ENCODE measurements around the gene ITIH5.

The ITIH5 gene

GRCh38 chr10:7561216-7561893, 105.4 kb downstream of the ITIH5 start:
- peak; percentile 7 for DNase-seq (ENCODE audit: low read depth)
- H3K4me3 ChIP-seq (ENCODE audit: low read depth, low read length): no peak overlapping the region
- TF ChIP-seq CTCF (conservative IDR thresholded peaks at IDR 0.05; ENCODE audit: low read depth, low read length): no peak

- no peak for TF ChIP-seq CTCF (conservative IDR thresholded peaks at IDR 0.05; ENCODE audit: low read depth, low read length)
- no peak for DNase-seq (ENCODE audit: low read depth)
- H3K4me3 ChIP-seq (ENCODE audit: low read depth, low read length): no peak overlapping the region
Measured at GRCh38 chr10:7560519-7560918, 106.2 kb downstream of the ITIH5 start.

GRCh38 chr10:7559386-7559785, 107.4 kb downstream of the ITIH5 start:
- no peak for DNase-seq (ENCODE audit: low read depth)
- no peak for TF ChIP-seq CTCF (conservative IDR thresholded peaks at IDR 0.05; ENCODE audit: low read depth, low read length)
- no peak overlapping the region for H3K4me3 ChIP-seq (ENCODE audit: low read depth, low read length)

GRCh38 chr10:7558036-7558435, 108.7 kb downstream of the ITIH5 start:
- DNase-seq (ENCODE audit: low read depth): no peak
- TF ChIP-seq CTCF (conservative IDR thresholded peaks at IDR 0.05; ENCODE audit: low read depth, low read length): no peak
- no peak overlapping the region for H3K4me3 ChIP-seq (ENCODE audit: low read depth, low read length)

GRCh38 chr10:7553531-7553930, 113.2 kb downstream of the ITIH5 start:
- TF ChIP-seq CTCF (conservative IDR thresholded peaks at IDR 0.05; ENCODE audit: low read depth, low read length): no peak
- H3K4me3 ChIP-seq (ENCODE audit: low read depth, low read length): no peak overlapping the region
- no peak for DNase-seq (ENCODE audit: low read depth)

- no peak overlapping the region for H3K4me3 ChIP-seq (ENCODE audit: low read depth, low read length)
- no peak for DNase-seq (ENCODE audit: low read depth)
- TF ChIP-seq CTCF (conservative IDR thresholded peaks at IDR 0.05; ENCODE audit: low read depth, low read length): no peak
Measured at GRCh38 chr10:7551950-7552716, 114.6 kb downstream of the ITIH5 start.

GRCh38 chr10:7551289-7551688, 115.5 kb downstream of the ITIH5 start:
- no peak for DNase-seq (ENCODE audit: low read depth)
- TF ChIP-seq CTCF (conservative IDR thresholded peaks at IDR 0.05; ENCODE audit: low read depth, low read length): no peak
- no peak overlapping the region for H3K4me3 ChIP-seq (ENCODE audit: low read depth, low read length)

Measured in choroid plexus epithelial cell (primary cell).